GM18505 (cell line): ENCODE results near the gene BRSK2.
"Not testable (repeated sequence)": the region's sequence is repeated elsewhere in the genome, so short reads cannot be mapped to it uniquely, and the experiment has no call there.

Experiments
- ATAC-seq: cut with Tn5 transposase; IDR thresholded peaks from one replicate; pipeline ENCODE4 v1.9.1; 2021; ENCODE audit not compliant: unreplicated experiment
- POLR2A ChIP-seq: IDR thresholded peaks from 4 replicates; pipeline ENCODE4 v1.6.1; 2011; ENCODE audit warnings: borderline replicate concordance; ENCODE audit not compliant: insufficient read depth, insufficient read length; ENCODE audit errors: extremely low read depth

BRSK2 gene

DNA sequence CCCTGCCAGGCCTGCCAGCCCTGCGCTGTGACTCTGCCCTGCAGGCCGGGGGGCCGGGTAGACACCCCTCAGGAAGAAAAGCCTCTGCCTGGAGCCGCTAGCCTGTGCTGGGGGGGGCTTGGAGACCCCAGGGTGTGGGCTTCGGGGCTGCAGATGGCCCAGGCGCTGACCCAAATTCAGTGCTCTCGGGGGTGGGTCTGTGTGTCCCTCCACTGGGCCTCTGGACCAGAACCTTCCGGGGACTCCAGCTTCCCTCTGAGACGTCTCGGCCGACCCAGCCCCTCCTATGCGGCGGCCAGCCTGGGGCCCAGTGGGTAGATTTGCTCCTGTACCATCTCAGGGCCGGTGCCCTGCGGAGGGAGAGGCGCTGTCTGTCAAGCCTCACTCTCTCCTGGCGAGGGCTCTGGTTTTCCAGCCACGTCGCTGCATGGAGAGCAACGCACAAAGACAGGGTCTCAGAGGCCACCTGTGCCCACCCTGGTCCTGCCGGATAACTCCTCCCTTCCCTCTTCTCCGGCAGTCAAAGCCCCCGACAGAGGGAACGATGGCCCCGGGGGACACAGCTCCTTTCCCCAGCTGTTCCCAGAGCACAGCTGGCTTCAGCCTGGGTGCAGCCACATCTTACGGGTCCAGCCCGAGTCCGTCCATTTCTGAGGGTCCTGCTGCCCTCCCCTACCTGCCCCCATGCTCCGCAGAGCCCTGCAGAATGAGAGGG is 40.2 kb upstream of the BRSK2 start:
- no peak for ATAC-seq
- TF ChIP-seq POLR2A, result no peak

DNA sequence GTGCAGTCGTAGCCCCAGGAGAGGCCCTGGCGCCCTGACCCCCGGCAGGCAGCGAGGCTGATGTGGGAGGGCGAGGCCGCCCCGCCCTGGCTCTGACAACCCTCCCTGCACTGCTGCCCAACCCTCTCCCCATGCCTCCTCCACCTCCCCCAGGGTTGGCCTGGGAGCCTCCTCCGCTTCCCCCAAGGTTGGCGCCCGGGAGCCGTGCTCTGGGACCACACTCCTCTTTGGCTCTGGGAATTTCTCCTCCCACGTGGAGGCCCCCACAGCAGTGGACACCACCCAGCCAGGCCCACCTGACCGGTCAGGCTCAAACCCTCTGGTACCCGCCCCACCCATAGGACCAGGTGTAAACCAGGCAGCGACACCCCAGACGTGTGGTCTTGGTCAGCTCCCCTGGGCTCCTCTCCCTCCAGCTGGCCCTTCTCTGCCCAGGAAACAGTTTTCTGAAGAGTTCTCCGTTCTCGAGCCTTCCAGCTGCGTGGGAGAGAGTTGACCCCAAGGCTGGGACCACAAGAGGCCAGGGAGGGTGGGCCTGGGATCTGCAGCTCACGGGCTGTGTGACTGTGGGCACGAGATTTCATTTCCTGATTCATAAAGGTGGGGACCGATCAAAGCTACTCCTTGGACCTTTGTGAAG is 39.5 kb upstream of the BRSK2 start:
- no peak for TF ChIP-seq POLR2A
- no peak for ATAC-seq

DNA sequence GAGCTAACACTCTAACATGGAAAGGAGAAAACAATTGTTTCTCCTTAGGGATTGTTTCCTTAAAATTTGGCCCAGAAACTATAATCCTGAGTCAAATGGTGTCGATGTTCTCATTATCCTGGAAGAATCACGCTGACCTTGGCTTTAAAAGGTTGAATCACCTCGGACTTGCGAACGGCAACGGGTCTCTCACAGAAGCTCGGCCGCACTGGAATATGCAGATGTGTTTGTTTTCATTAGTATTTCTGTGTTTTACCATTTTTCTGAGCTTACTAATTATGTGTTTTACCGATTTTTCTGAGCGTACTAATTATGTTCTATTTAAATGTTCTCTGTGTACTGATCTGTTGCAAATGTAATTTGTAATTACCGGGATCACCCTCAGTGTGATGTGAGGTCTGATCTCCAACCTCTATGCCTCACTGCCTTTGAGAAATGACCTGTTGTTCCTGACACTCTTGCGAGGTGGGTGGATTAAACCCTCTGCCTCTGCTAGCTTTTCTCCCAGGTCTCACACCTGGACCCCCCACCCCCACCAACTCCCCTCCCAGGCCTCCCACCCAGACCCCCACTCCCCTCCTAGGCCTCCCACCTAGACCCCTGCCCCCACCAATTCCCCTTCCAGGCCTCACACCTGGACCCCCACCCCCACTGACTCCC is 38.3 kb upstream of the BRSK2 start:
- no peak for ATAC-seq
- no peak for TF ChIP-seq POLR2A

DNA sequence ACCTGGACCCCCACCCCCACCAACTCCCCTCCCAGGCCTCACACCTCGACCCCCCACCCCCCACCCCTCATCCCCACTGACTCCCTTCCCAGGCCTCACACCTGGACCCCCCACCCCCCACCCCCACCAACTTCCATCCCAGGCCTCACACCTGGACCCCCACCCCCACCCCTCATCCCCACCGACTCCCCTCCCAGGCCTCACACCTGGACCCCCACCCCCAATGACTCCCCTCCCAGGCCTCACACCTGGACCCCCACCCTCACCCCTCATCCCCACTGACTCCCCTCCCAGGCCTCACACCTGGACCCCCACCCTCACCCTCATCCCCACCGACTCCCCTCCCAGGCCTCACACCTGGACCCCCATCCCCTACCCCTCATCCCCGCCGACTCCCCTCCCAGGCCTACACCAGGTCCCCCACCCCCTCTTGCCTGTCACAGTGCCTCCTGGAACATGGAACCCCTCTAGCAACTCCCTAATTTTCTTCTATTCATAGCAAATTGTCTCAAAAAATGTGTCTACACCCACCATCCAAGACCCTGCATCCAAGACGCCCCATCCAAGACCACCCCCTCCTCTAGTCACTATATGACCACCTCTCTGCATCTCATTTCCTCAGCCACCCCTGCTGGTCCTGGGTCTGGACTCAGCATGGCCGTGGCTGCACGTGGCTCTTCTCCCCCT is 36.9 kb upstream of the BRSK2 start:
- no peak for TF ChIP-seq POLR2A
- ATAC-seq, result no peak

DNA sequence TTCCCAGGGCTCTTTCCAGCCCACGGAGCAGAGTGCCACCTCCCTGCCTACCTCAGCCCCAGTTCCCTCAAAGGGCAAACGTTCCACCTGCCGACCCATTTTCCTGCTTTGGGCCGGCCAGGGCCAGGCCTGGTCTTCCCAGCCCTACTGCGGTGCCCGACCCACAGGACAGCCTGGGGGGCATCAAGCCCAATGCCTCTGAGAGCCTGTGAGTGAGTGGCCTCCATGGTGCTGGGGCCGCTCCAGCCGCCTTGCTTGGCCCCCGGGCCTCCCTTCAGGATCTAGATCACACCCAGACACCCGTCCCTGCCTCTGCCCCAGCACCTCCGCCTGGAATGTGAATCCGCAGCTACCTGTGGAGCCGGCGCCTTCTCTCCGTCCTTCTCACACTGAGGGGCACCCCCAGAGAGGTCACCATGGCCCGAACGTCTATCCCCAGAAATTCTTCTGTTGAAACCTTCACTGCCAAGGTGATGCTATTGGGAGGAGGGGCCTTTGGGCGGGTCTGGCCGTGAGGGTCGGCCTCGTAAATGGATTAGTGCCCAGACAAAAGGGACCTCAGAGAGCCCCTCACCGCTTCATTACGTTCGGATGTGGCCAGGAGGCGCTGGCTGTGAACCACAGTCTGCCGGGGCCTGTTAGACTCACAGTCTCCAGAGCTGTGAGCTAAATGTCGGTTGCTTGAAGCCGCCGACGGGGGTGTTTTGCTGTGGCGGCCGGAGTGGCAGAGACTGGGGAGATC is 36.2 kb upstream of the BRSK2 start:
- no peak for ATAC-seq
- no peak for TF ChIP-seq POLR2A

DNA sequence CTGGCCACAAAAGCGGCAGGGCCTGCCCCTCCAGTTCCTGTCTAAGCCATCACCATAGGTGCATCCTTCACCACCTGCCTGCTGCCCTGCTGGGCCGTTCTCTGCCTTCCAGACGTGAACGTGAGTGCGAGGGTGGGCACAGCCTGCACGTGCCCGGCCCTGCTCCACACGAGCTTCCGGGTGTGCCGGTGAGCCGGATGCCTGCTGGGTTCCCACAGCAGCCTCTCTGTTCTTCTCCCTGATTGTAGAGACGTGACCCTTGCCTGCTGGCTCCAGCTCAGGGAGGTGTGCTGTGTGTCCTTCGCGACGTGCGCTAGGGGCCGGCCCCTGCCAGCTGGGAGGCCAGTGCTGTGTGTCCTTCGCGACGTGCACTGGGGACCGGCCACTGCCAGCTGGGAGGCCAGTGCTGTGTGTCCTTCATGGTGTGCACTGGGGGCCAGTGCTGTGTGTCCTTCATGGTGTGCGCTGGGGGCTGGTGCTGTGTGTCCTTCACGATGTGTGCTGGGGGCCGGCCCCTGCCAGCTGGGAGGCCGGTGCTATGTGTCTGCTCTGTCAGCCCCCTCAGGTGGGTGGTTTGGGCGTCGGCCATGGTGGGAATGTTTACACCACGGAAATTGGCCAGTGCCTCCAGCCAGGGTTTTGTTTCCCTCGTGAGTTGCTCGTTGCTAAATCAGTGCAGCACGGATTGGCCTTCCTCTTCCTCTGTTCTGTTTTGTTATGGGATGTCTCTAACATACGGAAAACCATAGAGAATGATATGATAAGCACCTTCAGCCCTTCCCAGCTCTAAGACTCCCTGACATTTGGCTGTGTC is 35.4 kb upstream of the BRSK2 start:
- TF ChIP-seq POLR2A, result no peak
- no peak for ATAC-seq

DNA sequence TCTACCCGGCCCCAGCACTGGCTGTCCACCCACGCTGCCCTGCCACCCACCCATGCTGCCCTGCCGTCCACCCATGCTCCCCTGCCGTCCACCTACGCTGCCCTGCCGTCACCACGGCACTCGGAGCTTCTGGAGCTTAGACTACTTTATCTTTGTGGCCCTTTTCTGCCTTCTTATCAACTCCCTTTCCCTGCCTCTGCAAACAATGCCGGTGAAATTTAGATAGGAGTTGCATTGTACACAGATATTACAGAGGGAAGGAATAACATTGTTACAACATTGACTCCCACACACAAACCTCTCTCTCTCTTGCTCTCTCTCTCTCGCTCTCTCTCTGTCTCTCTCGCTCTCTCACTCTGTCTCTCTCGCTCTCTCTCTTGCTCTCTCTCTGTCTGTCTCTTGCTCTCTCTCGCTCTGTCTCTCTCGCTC is 33.7 kb upstream of the BRSK2 start:
- no peak for TF ChIP-seq POLR2A
- no peak for ATAC-seq

DNA sequence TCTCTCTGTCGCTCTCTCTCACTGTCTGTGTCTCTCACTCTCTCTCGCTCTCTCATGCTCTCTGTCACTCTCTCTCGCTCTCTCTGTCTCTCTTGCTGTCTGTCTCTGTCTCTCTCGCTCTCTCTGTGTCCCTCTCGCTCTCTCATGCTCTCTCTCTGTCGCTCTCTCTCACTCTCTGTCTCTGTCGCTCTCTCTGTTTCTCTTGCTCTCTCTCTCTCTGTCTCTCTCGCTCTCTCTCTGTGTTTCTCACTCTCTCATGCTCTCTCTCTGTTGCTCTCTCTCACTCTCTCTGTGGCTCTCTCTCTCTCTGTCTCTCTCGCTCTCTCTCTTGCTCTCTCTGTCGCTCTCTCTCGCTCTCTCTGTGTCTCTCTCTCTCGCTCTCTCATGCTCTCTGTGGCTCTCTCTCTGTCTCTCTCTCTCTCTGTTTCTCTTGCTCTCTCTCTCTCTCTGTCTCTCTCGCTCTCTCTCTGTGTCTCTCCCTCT is 33.2 kb upstream of the BRSK2 start:
- ATAC-seq, result no peak
- no peak for TF ChIP-seq POLR2A

DNA sequence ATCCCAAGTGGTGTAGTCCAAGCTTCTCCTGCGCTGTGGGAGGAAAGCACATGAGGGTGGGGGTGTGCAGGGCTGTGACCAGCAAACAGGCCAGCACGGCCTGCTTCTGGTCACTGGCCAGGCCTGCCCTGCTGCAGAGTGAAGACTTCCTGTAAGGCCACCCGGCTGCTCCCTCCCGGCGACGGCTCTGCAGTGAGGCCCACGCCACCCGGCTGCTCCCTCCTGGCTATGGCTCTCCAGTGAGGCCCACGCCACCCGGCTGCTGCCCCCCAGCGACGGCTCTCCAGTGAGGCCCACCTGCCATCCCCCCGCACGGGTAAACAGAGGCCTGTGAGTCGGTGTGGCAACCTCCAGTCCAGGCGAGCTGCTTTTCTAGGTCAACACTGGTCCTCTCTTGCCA is 31.4 kb upstream of the BRSK2 start:
- no peak for ATAC-seq
- TF ChIP-seq POLR2A, result no peak

DNA sequence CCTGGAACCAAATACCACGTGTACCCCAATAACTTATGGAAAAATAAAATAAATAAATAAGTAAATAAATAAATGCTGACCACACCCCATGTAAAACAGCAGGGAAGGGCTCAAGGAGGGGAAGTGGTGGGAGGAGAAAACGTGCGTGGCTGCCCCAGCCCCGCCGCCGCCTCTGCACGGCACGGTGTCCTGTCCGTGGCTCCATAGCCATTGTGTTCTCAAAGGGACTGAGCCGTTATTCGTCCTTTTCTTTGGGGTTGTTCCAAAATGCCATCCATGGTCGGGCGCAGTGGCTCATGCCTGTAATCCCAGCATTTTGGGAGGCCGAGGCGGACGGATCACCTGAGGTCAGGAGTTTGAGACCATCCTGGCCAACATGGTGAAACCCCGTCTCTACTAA is 30.8 kb upstream of the BRSK2 start:
- not testable (repeated sequence) for ATAC-seq

DNA sequence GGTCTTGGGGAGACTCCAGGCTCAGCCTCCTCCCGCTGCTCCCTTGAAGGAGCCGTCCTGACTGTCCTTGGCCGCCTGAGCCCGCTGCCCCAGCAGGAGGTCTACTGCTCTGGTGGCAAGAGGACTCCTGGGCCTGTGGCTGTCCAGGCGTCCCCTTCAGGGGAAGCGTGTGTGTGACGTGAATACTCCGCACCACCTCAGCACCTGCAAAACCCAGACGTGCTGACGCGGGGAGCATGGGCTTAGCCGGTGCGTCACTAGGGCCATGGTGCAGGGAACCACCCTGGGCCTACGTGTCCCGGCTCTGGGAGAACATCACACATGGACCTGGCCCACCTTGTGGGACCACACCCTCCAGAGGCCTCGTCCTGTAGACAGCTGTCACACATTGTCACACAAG is 30.2 kb upstream of the BRSK2 start:
- TF ChIP-seq POLR2A, result no peak
- ATAC-seq, result no peak

DNA sequence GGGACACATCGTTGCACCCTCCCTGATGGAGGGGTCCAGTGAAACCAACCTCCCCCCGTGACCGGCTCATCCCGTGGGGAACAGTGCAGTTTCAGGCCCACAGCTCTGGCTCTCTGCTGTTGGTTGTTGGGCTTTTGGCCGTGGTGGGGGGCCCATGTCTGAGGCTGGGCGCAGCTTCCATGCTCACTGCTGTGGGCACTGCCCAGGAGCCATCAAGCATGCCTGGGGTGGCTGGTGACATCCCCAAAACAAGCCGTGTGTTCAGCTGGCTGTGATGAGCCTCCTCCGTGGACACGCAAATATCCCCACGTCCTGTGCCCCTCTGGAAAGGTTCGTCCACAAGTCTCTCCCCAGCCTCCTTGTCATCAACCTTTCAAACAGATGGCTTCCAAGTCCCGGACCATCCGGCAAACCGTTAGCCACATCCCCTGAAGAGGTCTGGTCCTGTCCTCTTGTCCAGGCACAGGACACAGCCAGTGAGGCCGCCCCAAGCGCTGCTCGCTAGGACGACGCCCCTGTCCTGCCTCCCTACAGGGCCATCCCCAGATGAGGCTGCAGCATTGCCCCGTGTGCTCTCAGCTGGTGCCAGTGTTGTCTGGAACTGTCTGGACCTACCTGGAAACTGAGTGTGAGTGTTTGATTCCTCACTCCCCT is 29.4 kb upstream of the BRSK2 start:
- TF ChIP-seq POLR2A, result no peak
- no peak for ATAC-seq

DNA sequence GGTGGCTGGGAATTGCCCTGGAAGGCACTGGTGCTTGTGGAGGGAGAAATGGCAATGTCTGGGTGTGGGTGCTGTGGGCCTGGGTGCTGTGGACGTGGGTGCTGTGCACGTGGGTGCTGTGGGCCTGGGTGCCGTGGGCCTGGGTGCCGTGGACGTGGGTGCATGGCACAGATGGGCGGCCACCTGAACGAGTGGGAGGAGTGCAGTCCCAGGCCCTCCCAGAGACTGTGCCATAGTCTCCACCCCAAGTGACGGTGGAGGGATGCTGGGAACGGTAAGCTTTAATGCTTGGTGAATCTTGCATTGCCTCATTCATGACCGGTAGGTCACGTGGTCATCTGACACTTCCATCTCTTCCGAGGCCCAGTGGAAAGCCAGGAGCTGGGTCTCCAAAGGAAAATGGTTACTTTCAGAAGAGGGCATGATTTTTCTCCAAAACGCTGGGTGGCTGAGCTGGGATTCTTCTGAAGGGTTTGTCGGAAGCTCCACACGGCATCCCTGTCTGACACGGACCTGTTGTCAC is 28.8 kb upstream of the BRSK2 start:
- no peak for ATAC-seq
- TF ChIP-seq POLR2A, result no peak
